SKM-1 treated with dmso at 0.1 percent for 144 hours (cell line): Measurements from ENCODE around the gene LDLRAD4.
A peak's percentile ranks its signal among the peaks of the same experiment; 100 is the strongest.
"Not testable (repeated sequence)": the region's sequence is repeated elsewhere in the genome, so short reads cannot be mapped to it uniquely, and the experiment has no call there.

ENCODE experiments used
- DNase-seq: peaks from one replicate; lab custom pipeline; 2025; ENCODE audit not compliant: unreplicated experiment; lab: John Stamatoyannopoulos, UW

Gene LDLRAD4

DNA sequence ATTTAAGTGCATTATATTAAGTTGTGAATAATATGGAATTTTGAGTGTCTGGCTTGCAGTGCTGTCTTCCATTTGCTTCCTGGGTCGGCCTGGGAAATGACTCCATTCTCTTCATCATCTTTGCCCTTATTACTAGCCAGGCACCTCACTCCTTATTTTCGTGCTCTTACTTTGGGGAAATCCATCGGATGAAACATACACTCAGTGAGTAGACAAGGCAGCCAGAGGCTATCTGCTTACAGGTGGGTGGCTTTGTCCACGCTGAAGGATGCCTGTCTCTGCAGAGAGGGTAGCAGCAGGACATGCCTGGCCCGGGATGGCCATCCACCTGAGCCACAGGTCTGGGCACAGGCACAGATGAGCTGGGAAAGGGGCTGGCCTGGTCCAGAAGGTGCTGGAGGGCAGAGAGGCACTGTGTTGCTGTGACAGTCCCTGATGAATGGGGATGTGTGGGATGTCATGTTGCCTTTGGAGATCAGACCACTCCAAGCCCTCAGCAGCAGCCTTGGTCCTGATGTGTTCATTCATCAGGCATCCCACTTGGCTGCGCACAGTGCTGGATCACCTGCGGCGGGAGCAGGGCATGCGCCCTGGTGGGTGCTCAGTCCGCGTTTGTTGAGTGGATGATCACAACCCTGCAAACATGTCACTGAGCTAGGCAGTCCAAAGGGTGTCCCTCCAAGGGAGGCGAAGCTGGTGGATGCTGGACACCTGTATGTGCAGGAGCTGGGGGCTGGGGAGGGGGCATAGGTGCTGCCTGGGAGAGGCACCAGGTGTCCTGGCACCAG, 236.0 kb downstream of the LDLRAD4 start:
- DNase-seq, result no peak

DNA sequence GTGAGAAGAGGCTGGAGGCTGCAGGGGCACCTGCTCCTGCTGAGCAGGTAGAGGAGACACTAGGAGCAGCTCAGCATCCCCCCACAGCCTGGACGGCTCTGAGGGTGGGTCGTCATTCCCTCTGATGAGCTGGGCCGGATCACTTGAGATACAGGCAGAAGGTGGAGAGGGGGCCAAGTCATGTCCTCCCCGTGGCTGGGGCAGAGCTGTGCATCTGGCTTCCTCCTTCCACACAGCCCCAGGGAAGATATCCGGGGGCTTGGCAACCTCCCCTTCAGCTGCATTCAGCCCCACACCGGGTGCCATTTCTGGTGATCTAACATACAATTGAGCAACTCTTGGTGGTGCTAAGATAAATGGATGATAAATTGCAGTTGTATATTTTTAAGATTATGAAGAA, 236.9 kb downstream of the LDLRAD4 start:
- no peak for DNase-seq

DNA sequence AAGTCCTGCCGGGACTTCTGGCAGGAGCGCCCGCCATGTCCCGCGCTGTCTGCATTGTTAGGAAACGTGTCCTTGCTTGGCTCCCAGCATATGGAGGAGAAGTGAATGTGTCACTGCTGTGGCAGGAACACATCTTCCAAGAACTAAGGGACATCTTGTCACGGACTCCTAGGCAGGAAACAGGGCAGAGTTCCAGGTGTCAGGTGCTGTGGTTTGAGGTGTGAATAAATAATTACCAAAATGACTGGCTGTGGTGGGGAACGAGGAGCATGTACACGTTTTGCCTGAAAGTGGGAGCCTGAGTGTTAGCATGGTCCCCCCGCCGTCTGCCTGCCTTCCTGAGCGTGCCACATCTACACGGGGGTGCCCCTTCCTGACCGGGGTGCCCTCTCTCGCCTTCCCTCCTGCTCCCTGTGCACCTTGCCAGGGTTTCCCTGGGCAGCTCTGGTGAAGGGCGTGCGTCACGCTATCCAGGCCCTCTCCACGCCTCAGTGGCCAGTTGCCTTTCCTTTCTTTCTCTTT, 237.5 kb downstream of the LDLRAD4 start:
- DNase-seq, result no peak

DNA sequence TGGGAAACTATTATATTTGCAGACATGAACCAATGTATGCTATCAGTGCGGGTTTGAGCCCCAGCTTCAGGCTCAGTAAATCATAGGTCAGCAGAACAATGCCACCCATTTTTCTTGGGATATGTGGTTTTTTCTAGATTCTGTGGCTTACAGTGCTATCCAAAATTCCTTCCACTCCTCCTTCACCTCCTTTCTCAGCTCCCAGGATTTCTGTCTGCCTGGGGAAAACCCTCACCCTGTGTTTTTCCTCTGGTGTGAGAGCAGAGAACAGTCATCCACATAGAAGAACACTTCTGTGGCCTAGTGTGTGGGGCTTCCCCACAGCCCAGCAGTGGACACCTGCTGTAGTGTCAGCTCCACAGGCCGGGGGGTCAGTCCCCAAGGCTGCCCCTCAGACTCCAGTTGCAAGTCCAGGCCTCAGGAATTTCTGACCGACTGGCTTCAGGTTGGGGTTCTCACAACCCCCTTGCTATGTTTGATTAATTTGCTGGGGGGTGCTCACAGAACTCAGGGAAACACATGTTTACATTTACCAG, 238.2 kb downstream of the LDLRAD4 start:
- no peak for DNase-seq

DNA sequence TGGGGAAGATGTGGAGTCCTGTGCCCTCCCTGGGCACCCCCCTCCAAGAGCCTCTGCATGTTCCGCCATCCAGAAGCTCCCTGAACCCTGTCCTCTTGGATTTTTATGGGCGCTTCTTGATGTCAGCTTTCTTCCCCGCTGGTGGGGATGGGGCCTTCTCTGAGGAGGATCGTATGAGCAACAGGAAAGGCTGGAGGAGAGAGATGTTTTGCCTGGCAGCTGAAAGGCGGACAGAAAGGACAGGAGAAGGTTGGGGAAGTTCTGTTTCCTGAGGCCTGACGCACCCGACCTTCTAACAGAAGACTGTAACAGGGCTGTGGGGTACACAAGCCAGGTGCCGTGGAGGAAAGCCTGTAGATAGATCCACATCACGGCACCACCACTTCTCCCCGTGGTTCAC, 238.8 kb downstream of the LDLRAD4 start:
- no peak for DNase-seq

DNA sequence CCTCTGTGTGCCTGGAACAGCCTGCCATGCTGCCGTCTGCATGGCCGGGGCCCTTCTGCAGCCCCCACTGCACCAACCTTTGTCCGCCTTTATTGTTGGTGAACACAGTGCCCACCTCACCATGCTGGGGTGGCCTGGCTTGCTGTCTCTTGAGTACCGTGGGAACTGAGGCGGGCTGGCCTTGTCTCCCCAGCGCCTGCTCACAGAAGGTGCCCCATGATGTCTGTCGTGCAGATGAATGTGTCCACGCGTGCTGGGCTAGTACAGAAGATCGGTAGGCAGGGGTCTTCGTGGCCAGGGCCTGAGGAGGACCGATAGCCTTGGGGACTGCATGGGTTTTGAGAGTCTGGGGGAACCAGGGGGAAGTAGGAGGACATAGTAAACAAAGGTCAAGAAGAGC, 242.4 kb downstream of the LDLRAD4 start:
- no peak for DNase-seq

DNA sequence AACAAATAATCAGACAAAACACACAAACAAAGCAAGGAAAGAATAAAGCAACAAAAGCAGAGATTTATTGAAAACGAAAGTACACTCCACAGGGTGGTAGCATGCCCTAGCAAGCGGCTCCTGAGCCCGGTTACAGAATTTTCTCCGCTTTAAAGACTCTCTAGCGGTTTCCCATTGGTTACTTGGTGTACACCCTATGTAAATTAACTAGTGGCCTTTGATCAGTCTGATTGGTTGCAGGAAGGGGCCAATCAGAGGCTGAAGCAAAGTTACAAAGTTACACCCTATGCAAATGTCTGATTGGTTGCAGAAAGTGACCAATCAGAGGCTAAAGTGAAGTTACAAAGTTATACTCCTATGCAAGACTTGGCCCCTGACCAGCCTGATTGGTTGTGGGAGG, 242.9 kb downstream of the LDLRAD4 start:
- DNase-seq, result no peak

DNA sequence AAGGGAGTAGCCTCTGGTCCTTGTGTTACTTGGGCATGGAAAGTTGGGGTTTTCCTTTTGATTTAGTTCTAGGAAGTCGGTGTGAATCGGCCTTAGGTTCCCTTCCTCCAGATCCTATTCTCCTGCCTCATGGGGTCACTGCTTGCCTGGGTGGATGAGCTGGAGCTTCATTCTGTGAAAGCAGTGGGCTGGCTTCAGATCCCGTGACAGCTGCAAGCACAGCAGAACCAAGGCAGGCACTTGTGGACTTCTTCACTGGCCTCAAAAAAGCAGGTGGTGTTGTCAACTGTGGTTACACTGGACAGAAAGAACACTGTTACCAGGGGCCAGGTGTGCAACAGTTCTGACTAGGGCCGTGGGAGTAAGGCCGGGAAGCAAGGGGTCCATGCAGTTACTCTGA, 243.4 kb downstream of the LDLRAD4 start:
- no peak for DNase-seq

DNA sequence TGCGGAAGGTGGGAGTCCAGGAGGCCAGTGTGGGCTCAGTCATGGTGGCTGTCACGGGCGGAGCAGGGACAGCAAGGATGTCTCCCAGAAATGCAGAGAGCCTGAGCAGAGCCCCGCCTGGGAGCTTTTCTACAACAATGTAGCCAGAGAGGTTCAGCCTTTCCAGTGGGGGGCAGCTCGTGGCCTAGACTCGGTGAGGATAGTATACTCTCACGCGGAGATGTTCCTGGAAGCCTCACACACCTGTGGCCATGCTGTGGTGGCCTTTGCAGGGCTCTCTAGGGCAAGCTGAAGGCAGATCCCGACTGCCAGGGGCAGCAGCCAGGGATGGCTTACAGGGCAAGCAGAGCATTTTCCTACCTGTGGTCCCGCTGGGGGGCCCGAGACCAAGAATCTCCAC, 244.1 kb downstream of the LDLRAD4 start:
- DNase-seq, result no peak

DNA sequence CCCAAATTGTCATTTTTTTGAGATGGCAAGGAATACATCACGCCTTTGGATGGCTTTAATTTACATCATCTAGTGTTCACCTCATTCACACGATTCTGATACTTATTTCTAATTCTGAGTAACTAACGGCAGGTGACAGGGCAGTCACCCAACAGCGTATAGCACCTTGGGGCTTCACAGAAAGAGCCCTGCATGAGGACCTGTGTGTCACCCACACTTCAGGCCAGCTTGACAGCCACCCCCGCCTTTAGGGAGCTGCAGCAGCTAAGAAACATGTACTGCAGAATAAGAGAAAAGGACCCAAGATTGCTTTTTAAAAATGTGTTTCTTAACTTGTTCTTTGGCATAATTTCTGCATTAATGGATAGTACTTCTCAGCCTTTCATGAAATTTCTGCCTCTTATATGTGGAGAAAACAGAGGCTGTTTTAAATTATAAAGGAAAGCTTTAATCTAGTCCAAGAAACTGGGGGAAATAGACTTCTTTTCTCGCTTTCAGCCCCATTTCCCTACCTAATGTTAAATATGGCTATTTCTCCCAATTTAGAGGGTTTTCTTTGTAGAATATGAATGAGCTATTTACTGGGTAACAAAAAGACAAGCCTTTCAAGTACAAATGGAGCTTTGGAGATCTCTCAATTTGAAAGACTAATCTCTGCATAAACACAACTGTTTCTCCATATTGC, 245.1 kb downstream of the LDLRAD4 start:
- DNase-seq, result no peak

DNA sequence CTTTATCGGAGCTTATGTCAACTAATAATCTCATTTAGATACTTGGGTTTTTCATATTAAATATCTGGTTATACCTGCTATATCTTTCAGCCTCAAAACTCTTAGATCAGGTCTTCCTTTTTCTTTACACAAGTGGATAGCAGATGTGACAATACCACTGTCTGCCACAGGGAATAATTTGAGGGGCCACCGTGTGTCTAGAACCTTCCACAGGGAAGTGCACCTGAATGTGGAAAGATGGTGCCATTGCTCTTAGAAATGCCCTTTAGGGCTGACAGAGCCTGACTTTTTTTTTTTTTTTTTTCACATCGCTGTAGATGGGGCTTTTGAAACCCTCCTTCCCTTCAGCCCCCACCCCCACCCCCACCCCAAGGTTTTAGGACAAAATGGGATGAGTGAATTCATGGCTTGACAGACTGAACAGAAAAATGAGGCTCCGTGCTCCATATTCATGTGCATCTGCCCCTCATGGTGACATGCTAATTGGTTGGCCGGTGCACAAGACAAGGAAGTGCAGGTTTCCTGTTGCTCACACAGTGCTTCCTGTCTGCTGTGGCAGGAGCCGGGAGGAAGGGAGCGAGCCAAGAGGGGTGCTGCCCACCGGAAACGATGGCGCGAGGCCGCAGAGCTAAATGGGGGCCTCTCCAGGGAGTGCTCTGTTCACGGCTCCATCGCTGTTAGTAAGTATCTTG, 246.0 kb downstream of the LDLRAD4 start:
- DNase-seq, result peak; percentile 86

DNA sequence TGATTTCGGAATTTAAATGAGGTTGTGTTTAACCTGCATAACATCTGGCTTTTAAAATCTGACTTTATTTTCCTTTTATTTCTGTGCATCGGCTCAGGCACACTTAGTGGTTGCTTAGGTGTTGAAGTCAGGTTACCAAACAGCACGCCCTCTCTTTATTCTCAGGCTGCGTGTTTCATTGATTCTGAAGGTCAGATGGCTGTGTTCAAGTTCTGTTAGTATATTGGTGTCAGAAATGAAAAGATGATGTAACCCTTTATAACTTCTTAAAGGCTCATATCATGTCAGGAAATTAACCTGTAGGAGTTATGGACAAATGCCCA, 246.5 kb downstream of the LDLRAD4 start:
- DNase-seq, result peak; percentile 43

DNA sequence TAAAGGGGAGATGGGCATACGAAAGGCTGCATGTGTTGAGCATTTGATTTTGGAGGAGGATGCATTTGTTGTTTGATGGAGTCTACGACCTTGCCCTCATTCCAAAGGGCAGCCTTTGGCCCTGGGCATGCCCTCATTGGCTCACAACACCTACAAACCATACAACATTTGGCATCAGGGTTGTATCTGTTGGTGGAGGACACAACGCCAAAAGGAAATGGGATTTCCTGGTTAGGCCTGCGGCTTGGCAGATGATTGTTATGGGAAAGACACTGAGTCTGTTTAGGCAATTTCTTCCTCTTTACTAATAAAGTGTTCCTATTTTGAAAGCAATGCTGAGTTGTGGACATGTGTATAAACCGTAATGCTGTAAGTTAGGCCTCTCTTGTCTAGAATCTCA, 246.9 kb downstream of the LDLRAD4 start:
- DNase-seq, result peak; percentile 43

DNA sequence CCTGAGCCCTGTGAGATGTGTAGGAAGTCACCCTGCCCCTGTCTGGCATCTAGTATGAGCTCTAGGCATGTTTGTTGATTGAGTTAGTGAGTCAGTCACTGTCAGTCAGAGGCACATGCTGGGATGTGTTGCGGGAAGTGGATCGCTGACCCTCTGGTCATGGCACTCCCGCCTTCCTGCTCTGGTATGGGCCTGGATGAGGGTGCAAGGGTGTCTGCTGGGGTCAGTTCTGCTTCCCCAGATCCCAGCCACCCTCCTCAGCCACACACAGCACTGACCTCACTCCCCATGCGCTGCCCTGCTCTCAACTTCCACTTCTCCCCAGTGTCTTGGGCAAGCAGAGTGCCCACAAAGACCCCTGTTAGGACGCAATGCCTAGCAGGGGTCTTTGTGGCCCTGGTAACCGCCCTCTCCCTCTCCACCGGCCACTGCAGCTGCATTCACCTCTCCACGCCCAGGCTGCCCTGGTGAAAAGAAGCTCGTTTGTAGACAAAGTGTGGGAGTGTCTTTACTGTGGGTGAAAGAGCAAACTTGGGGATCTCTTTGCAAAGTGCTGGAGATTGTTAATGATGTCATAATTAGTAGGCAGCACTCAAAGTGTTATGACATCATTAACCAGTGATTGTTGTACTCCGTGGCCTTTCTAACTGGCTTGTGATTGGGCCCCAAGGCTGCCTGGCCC, 252.1 kb downstream of the LDLRAD4 start:
- no peak for DNase-seq

DNA sequence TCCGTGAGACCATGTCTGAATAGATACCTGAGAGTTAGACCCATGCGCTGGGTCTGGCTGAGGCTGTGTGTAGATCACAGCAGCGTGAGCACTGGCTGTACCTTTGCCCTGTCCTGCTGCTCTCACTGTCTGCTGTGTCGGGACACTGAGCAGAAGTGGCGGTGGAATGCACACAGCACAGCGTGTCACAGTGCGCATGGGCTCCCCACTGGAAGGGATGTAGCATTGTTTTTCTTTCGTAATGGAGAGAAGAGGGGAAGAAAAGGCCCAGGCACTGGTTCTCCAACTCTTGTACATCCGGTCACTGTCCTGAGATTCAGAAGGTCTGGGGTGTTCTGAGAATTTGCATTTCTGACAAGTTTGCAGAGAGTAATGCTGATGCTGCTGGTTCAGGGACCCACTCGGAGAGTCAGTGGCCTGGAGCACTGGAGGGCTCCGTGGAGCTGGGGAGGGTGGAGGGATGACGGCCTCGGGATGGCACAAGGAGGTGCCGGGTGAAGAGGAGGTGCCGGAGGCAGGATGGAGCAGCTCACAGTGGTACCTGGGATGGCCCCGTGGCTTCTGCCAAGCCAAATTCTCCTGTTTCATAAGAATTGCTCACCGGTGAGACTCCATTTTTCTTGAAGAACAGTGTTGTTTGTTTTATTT, 252.8 kb downstream of the LDLRAD4 start:
- DNase-seq, result no peak

DNA sequence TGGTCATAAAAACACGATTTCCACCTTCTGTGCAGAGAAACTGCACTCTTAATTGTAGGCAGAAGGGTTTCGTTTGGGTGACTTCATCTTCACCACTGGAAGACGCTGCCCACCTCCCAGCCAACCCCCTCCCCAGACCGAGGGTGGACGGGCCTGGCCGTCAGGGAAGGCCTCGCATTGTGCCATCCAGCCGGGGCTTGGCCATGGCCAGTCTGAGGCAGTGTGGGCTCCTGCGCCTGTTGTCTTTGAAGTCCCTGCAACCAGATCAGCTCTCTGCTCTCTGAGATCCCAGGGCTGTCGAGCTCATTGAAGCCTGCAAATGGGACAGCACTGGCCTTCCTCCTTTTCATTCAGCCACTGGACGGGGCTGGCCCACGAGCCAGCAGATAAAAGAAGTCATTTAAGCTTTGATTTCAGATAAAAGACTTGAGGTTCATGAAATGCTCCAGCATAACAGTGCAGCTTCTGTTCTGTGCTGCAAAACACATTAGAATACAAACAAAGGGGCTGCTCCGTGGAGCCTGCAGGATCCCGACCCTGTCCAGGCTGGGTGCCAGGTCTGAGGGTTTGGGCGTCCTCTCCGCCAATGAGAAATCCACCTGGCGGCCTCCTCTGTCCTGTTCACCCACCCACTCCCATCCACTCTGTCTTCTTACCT, 253.5 kb downstream of the LDLRAD4 start:
- no peak for DNase-seq

DNA sequence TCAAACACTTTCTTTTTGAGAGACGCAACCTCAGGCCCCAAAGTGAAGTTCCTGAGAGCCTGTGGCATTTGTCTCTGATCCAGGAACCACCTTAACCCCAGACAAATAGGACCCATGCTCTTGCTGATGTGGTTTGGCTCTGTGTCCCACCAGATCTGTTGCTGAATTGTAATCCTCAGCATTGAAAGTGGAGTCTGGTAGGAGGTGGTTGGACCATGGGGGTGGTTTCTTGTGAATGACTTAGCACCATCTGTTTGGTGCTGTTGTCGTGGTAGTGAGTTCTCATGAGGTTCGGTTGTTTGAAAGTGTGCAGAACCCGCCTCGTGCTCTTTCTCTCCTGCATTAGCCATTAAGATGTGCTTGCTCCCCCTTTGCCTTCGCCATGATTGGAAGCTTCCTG, 255.2 kb downstream of the LDLRAD4 start:
- no peak for DNase-seq

DNA sequence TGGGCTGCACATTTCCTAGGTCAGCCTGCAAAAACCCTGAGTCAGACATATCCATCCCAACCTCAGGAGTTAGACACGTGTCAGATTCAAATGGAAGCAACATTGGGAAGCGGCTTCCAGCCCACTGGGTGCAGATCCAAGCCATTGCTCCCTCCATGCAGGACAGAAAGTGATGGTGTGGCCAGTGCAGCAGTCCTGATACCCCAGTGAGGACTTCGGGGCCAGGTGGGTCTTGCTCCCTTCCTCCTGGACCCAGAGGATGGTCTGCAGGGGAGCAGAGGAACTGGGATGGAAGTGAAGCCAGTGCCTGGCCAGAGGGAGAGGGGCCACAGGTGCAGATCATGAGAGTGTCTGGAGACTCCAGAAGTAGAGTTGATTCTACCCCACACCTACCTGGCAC, 255.8 kb downstream of the LDLRAD4 start:
- DNase-seq, result no peak

DNA sequence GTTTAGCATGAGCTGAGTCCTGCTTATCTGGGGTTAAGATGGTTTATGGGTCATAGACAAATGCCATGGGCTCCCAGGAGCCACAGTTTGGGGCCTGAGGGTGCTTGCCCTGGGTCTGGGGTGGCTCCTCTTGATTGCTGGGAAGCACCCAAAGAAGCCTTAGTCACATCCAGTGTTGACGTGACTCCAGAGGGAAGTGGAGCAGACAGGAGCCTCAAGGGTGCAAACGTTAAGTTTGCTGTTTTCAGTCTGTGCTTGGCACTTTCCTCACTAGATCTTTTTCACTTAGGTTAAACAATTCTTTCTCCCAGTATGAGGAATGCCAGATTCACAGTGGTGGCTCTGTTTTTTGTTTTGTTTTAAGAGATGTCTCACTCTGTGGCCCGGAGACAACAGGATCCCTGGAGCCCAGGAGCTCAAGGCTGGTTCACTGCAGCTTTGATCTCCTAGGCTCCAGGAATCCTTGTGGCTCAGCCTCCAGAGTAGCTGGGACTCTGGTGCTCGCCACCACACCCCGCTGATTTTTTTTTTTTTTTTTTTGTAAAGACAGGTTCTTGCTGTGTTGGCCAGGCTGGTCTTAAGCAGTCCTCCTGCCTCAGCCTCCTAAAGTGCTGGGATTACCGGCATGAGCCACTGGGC, 256.5 kb downstream of the LDLRAD4 start:
- no peak for DNase-seq

DNA sequence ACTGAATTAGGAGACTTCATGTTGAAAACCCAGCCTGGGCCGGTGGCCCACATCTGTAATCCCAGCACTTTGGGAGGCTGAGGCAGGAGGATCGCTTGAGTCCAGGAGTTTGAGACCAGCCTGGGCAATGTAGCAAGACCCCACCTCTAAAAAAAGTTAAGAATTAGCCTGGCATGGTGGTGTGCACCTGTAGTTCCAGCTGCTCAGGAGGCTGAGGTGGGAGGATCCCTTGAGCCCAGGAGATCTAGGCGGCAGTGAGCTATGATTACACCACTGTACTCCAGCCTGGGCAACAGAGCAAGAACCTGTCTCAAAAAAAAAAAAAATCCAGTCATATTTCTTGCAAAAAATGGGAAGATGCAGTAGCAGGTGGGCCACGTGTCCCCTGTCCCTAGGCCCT, 257.8 kb downstream of the LDLRAD4 start:
- DNase-seq, result not testable (repeated sequence)
